Activated CD4-positive, alpha-beta memory T cell treated with anti-CD3 and anti-CD28 coated beads, Interleukin-2, amount 10 ng/mL, durations not matched to agents 7 days and 5 days (primary cell): ENCODE data around the gene RSBN1L. TPM values are rescaled to one million over a fixed set of nuclear protein-coding genes. Genes with fewer than 3 reads are reported as not detected.
"Not testable (repeated sequence)": the region's sequence is repeated elsewhere in the genome, so short reads cannot be mapped to it uniquely, and the experiment has no call there.

Experiments
- CTCF ChIA-PET: fragments of 350-600 bp; sonication (Branson Sonifier 250); formaldehyde crosslinking; loops from one replicate; lab custom pipeline; 2021; ENCODE audit warnings: antibody characterized with exemption, inconsistent platforms; lab: Charles Lee
- POLR2A ChIA-PET: fragments of 350-600 bp; sonication (Branson Sonifier 250); formaldehyde crosslinking; loops from one replicate; lab custom pipeline; 2021; ENCODE audit warnings: antibody characterized with exemption; lab: Charles Lee
- DNase-seq: peaks from one replicate; pipeline ENCODE4 v3.0.0-alpha.2; 2020
- H3K27ac Mint-ChIP-seq: one replicate; pipeline ENCODE4 v1.8.0; 2021; ENCODE audit warnings: mild to moderate bottlenecking, mixed read lengths
- H3K27me3 Mint-ChIP-seq: one replicate; pipeline ENCODE4 v1.8.0; 2021; ENCODE audit warnings: mixed read lengths
- H3K36me3 Mint-ChIP-seq: one replicate; pipeline ENCODE4 v1.8.0; 2021; ENCODE audit warnings: low read depth, mixed read lengths
- H3K4me1 Mint-ChIP-seq: one replicate; pipeline ENCODE4 v1.8.0; 2021; ENCODE audit warnings: mixed read lengths
- H3K4me3 Mint-ChIP-seq: one replicate; pipeline ENCODE4 v1.8.0; 2021; ENCODE audit warnings: mild to moderate bottlenecking, mixed read lengths
- H3K9me3 Mint-ChIP-seq: one replicate; pipeline ENCODE4 v1.8.0; 2021; ENCODE audit warnings: mixed read lengths
- total RNA-seq, 2 experiments: library from RNA; stranded (reverse); gene quantifications; one replicate each; pipeline ENCODE4 v1.2.3, GENCODE V29; 2021

The RSBN1L gene
- total RNA-seq, 2 experiments from 2014 or later: 28.7 to 29.5 TPM

DNA sequence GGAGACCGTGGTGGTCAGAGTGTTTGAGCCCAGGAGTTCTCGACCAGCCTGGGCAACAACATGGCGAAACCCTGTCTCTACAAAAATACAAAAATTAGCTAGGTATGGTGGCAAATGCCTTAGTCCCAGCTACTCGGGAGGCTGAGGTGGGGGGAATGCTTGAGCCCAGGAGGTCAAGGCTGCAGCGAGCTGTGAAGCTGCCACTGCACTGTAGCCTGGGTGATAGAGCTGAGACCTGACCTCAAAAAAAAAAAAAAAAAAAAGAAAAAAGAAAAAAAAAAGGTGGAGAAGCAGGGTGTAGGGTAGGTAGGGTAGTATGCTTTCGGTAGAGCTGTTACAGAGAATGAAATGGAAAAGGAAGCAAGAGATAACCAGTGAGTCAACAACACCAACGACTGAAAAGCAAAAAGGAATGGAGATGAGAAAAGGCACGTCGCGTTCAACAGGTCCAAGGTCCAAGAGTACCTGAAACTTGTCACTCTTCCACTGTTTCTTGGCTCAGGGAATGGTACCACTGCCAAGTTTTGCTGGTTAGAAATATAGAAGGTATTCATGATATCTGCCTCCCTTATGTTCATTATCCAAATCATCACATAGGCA lies 4.3 kb upstream of the RSBN1L start:
- no peak for DNase-seq
- Mint-ChIP-seq H3K27me3 (no peaks in the 10 kb centered on the region), H3K36me3 (peaks cover 26% of the 10 kb centered on the region), H3K27ac (no peak overlapping the region), H3K4me3 (no peak overlapping the region), H3K9me3 (no peaks in the 10 kb centered on the region), H3K4me1 (peaks cover 39% of the 10 kb centered on the region)
- ChIA-PET CTCF (no interaction called here), POLR2A (no interaction called here)

GRCh38 chr7:77693830-77694583 lies 2.3 kb upstream of the RSBN1L start:
- Mint-ChIP-seq H3K4me1 (peaks cover 37% of the 10 kb centered on the region), H3K27me3 (no peaks in the 10 kb centered on the region), H3K27ac (no peak overlapping the region), H3K4me3 (peak overlapping the region; percentile 30), H3K36me3 (peaks cover 23% of the 10 kb centered on the region), H3K9me3 (no peaks in the 10 kb centered on the region)
- ChIA-PET POLR2A (no interaction called here), CTCF (interaction anchor here (0.9 kb wide), 1 partner anchor 388 kb away, joined by 4 read pairs; no protein-coding TSS in a partner anchor)
- no peak for DNase-seq

DNA sequence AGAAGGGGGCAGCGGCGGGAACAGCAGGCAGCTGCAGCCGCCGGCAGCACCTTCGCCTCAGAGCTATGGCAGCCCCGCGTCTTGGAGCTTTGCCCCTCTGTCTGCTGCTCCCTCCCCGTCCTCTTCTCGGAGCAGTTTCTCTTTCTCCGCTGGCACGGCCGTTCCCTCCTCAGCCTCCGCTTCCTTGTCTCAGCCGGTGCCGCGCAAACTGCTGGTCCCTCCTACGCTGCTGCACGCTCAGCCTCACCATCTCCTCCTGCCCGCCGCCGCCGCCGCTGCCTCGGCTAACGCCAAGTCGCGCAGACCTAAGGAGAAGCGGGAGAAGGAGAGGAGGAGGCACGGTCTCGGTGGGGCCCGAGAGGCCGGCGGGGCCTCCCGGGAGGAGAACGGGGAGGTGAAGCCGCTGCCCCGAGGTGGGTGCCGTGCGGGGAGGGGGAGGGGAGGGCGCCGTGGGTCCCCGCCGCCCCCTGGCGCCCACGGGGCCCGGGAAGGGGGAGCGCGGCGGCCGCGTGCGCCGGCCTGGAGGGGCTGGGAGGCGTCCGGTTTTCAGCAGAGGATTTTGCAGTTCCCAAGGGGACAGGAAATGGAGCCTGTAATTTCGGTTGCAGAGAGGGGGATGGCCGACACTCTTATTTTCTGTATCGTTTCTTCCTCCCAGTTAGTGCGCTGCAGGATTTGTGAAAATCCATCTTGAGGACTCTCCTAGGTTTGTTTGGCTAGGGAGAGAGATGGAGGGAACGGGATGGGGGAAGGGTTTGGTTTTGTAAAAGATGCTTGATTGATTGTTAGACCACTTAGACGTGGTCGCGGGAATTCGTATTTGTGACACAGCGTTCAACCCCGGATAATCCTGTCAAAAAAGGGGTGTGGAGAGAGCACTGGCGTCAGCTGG lies 630 bp downstream of the RSBN1L start:
- Mint-ChIP-seq H3K27ac (peak overlapping the region; percentile 94), H3K4me3 (peak overlapping the region; percentile 98), H3K27me3 (no peaks in the 10 kb centered on the region), H3K4me1 (peaks cover 52% of the 10 kb centered on the region), H3K36me3 (peaks cover 32% of the 10 kb centered on the region), H3K9me3 (peaks cover 2% of the 10 kb centered on the region)
- peak; percentile 61 for DNase-seq
- ChIA-PET POLR2A (interaction anchor here (1.0 to 3.0 kb wide), 14 partner anchors 10 to 237 kb away, joined by 3 to 23 read pairs (median 5); partner anchors contain the start of genes PHTF2 and TMEM60), CTCF (interaction anchor here (1.0 to 3.7 kb wide), 8 partner anchors 10 to 324 kb away, joined by 3 to 16 read pairs (median 6); partner anchors contain the start of genes PHTF2 and TMEM60)

- POLR2A ChIA-PET: interaction anchor here (1.0 to 3.0 kb wide), 9 partner anchors 10 to 134 kb away, joined by 3 to 23 read pairs (median 6); partner anchors contain the start of genes PHTF2 and TMEM60
- CTCF ChIA-PET: interaction anchor here (1.0 to 3.7 kb wide), 7 partner anchors 10 to 239 kb away, joined by 4 to 16 read pairs (median 7); partner anchors contain the start of genes PHTF2 and TMEM60
- Mint-ChIP-seq H3K27ac (peak overlapping the region; percentile 94), H3K4me3 (peak overlapping the region; percentile 98), H3K27me3 (no peaks in the 10 kb centered on the region), H3K9me3 (peaks cover 2% of the 10 kb centered on the region), H3K4me1 (peaks cover 55% of the 10 kb centered on the region), H3K36me3 (peaks cover 36% of the 10 kb centered on the region)
- no peak for DNase-seq
Observed at GRCh38 chr7:77697535-77697831, 1.2 kb downstream of the RSBN1L start.

DNA sequence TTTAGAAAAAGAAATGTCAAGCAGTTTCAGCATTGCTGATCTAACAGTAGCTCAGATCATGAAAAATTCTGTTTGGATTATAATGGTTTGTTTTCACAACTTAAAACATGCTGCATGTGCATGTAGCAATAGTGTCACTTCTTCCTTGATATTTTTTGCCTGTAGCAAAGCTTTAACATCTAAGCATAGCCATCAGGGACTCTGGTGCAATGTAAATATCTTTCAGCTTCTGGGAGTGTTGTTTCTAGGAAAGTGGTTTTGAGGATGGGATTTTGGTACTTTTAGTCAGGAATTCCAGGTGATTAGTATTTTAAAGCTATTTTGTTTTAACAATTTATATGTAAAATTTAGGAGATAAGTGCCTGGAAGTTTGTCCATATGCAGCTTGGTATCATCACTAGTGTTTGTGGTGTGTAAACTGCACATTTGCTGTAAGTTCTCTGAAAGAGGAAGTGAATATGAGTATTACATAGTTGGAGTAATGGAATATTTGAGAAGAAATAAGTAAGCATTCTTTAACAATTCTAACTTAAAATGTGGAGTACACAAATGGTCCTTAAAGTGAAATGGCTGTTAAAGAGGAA lies 1.9 kb downstream of the RSBN1L start:
- CTCF ChIA-PET: interaction anchor here (0.7 to 3.7 kb wide), 9 partner anchors 11 to 238 kb away, joined by 3 to 16 read pairs (median 5); partner anchors contain the start of genes PHTF2 and TMEM60
- H3K27me3 Mint-ChIP-seq: no peaks in the 10 kb centered on the region
- H3K9me3 Mint-ChIP-seq: peaks cover 2% of the 10 kb centered on the region
- no peak for DNase-seq
- peak overlapping the region; percentile 71 for H3K27ac Mint-ChIP-seq
- peaks cover 57% of the 10 kb centered on the region for H3K4me1 Mint-ChIP-seq
- H3K36me3 Mint-ChIP-seq: peaks cover 40% of the 10 kb centered on the region
- POLR2A ChIA-PET: interaction anchor here (1.0 to 3.0 kb wide), 8 partner anchors 11 to 133 kb away, joined by 3 to 23 read pairs (median 6); partner anchors contain the start of genes PHTF2 and TMEM60
- H3K4me3 Mint-ChIP-seq: peak overlapping the region; percentile 98

- peaks cover 51% of the 10 kb centered on the region for H3K4me1 Mint-ChIP-seq
- ChIA-PET CTCF (interaction anchor here (1.6 to 2.8 kb wide), 3 partner anchors 14 to 61 kb away, joined by 4 to 16 read pairs (median 5); no protein-coding TSS in a partner anchor), POLR2A (interaction anchor here (1.9 to 2.9 kb wide), 2 partner anchors 12 to 100 kb away, joined by 6 to 12 read pairs; partner anchors contain the start of genes PHTF2 and TMEM60)
- no peak overlapping the region for H3K27ac Mint-ChIP-seq
- H3K9me3 Mint-ChIP-seq: peaks cover 2% of the 10 kb centered on the region
- no peak for DNase-seq
- H3K27me3 Mint-ChIP-seq: no peaks in the 10 kb centered on the region
- peak overlapping the region; percentile 38 for H3K4me3 Mint-ChIP-seq
- H3K36me3 Mint-ChIP-seq: peaks cover 39% of the 10 kb centered on the region
Observed at GRCh38 chr7:77699056-77699455, 2.8 kb downstream of the RSBN1L start.

GRCh38 chr7:77702513-77702912 lies 6.3 kb downstream of the RSBN1L start:
- H3K4me3 Mint-ChIP-seq: no peak overlapping the region
- DNase-seq: no peak
- peaks cover 2% of the 10 kb centered on the region for H3K9me3 Mint-ChIP-seq
- H3K4me1 Mint-ChIP-seq: peaks cover 41% of the 10 kb centered on the region
- no peaks in the 10 kb centered on the region for H3K27me3 Mint-ChIP-seq
- CTCF ChIA-PET: interaction anchor here (0.7 to 0.9 kb wide), 2 partner anchors 51 to 258 kb away, joined by 4 to 7 read pairs; no protein-coding TSS in a partner anchor
- H3K27ac Mint-ChIP-seq: no peak overlapping the region
- H3K36me3 Mint-ChIP-seq: peaks cover 40% of the 10 kb centered on the region
- POLR2A ChIA-PET: interaction anchor here (1.6 kb wide), 1 partner anchor 16 kb away, joined by 3 read pairs; no protein-coding TSS in a partner anchor

DNA sequence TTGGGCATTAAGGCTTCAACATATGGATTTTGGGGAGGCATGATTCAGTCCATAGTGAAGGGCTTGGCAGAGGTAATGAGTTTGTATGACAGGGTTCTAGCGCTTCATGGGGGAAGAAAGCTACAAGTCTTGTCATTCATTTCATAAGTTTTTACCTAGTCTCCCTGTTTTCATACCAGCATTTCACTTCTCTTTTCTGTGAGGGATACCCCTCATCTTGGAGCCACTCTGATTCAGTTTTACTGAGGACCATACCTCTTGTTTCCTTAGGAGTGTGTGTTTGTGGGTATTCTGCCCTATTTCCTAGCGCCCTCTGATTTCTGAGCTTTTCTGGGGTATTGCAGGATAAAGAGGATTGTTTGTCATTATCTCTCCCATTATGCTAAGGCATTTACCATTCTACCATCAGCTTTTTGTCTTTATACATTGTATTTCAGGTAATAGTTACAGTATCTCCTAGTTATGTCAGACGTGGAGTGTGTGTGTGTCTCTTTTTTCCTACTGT lies 6.8 kb downstream of the RSBN1L start:
- Mint-ChIP-seq H3K4me1 (peaks cover 39% of the 10 kb centered on the region), H3K36me3 (peaks cover 40% of the 10 kb centered on the region), H3K9me3 (peaks cover 2% of the 10 kb centered on the region), H3K27ac (no peak overlapping the region), H3K4me3 (no peak overlapping the region), H3K27me3 (no peaks in the 10 kb centered on the region)
- DNase-seq: no peak
- POLR2A ChIA-PET: interaction anchor here (1.6 kb wide), 1 partner anchor 15 kb away, joined by 3 read pairs; no protein-coding TSS in a partner anchor
- CTCF ChIA-PET: interaction anchor here (0.6 to 0.9 kb wide), 4 partner anchors 15 to 258 kb away, joined by 4 to 7 read pairs (median 4); no protein-coding TSS in a partner anchor

DNA sequence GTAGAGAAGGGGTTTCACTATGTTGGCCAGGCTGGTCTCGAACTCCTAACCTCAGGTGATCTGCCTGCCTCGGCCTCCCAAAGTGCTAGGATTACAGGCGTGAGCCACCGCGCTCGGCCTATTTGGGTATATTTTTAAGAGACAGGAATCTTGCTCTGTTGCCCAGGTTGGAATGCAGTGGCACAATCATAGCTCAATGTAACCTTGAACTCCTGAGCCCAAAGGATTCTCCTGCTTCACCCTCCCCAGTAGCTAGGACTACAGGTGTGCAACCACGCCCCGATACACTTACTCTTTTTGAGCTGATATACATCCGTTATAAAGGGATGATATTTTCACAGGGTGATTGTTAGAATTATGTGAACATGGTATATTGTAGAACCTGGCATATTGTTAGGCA lies 7.4 kb downstream of the RSBN1L start:
- H3K27ac Mint-ChIP-seq, DNase-seq, H3K9me3 Mint-ChIP-seq, POLR2A ChIA-PET, H3K4me3 Mint-ChIP-seq, H3K27me3 Mint-ChIP-seq: not testable (repeated sequence)
- peaks cover 35% of the 10 kb centered on the region for H3K4me1 Mint-ChIP-seq
- peaks cover 40% of the 10 kb centered on the region for H3K36me3 Mint-ChIP-seq
- CTCF ChIA-PET: interaction anchor here (0.6 to 0.7 kb wide), 2 partner anchors 16 to 63 kb away, joined by 4 to 5 read pairs; no protein-coding TSS in a partner anchor

DNA sequence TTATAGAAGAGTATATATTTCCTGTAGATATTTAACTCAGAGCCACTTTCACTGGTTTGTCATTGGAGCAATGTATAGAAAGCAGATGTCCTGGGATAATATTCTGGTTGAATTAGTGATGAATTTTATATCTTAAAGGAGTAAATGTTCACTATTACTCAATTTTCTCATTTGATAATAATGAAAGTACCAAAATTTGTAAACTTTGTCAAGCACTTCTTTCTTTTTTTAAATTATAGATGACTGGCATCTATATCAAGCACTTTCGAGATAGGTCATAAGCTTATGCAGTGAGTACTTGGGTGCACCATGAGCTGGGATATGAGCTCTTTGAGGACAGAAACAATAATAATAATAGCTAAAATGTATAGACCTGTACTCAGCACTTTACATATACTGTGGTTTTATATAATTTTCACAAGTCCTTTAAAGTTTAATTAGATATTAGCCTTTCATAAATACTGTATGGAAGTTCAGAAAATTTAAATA lies 11.3 kb downstream of the RSBN1L start:
- Mint-ChIP-seq H3K36me3 (peaks cover 31% of the 10 kb centered on the region), H3K4me3 (no peak overlapping the region), H3K4me1 (peaks cover 20% of the 10 kb centered on the region), H3K9me3 (no peaks in the 10 kb centered on the region), H3K27me3 (no peaks in the 10 kb centered on the region), H3K27ac (no peak overlapping the region)
- POLR2A ChIA-PET: interaction anchor here (0.6 kb wide), 1 partner anchor 133 kb away, joined by 3 read pairs; no protein-coding TSS in a partner anchor
- CTCF ChIA-PET: interaction anchor here (1.0 kb wide), 1 partner anchor 15 kb away, joined by 3 read pairs; no protein-coding TSS in a partner anchor
- DNase-seq: no peak

- POLR2A ChIA-PET: no interaction called here
- H3K27me3 Mint-ChIP-seq: no peaks in the 10 kb centered on the region
- peaks cover 21% of the 10 kb centered on the region for H3K4me1 Mint-ChIP-seq
- no peak overlapping the region for H3K4me3 Mint-ChIP-seq
- H3K27ac Mint-ChIP-seq: no peak overlapping the region
- no peak for DNase-seq
- H3K36me3 Mint-ChIP-seq: peaks cover 28% of the 10 kb centered on the region
- CTCF ChIA-PET: no interaction called here
- H3K9me3 Mint-ChIP-seq: no peaks in the 10 kb centered on the region
Observed at GRCh38 chr7:77710067-77710466, 13.8 kb downstream of the RSBN1L start.
